Measurements from ENCODE around the gene AKAP8L. TPM values are rescaled to one million over a fixed set of nuclear protein-coding genes. Genes with fewer than 3 reads are reported as not detected.

The AKAP8L gene
- total and polyA plus RNA-seq, 4 donors: 16.4 to 67.1 (median 42.9) TPM

DNA sequence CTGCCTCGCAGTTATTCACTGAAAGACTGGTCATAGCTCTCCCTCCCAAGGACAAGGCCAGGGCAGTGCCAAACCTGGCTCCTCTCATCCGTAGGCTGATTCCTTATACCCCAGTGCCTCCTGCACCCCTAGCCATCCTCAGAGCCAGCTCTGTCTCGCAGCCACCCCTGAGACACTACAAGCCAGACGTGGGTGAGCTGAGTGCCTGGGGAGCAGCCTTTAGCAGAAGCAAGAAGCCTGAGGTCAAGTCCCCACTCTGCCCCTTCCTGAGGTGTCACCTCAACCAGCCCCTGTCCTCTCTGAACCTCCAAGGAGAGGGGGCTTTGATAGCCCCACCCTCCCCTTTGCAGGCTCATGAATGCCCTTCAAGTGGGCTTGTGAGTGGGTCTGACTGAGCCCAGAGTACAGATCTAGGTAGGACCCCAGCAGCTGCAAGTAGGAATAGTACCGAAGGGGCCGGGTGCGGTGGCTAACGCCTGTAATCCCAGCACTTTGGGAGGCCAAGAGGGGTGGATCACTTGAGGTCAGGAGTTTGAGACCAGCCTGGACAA is 14.8 kb upstream of the AKAP8L start:
- H3K27me3 ChIP-seq (ENCODE audit: control insufficient read depth in 4 of 4, insufficient read depth in 4 of 4, low read length in 3 of 4): no peaks in the 10 kb centered on the region
- H3K9ac ChIP-seq (ENCODE audit: low read depth in 1 of 2, low read length in 2 of 2): no peak overlapping the region
- 79% methylated on average over 8 of the region's 8 CpGs for WGBS
- TF ChIP-seq, protein P1, sequence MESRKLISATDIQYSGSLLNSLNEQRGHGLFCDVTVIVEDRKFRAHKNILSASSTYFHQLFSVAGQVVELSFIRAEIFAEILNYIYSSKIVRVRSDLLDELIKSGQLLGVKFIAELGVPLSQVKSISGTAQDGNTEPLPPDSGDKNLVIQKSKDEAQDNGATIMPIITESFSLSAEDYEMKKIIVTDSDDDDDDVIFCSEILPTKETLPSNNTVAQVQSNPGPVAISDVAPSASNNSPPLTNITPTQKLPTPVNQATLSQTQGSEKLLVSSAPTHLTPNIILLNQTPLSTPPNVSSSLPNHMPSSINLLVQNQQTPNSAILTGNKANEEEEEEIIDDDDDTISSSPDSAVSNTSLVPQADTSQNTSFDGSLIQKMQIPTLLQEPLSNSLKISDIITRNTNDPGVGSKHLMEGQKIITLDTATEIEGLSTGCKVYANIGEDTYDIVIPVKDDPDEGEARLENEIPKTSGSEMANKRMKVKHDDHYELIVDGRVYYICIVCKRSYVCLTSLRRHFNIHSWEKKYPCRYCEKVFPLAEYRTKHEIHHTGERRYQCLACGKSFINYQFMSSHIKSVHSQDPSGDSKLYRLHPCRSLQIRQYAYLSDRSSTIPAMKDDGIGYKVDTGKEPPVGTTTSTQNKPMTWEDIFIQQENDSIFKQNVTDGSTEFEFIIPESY (IDR thresholded peaks at IDR 0.05): no peak
- TF ChIP-seq, protein P2, sequence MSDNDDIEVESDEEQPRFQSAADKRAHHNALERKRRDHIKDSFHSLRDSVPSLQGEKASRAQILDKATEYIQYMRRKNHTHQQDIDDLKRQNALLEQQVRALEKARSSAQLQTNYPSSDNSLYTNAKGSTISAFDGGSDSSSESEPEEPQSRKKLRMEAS (IDR thresholded peaks at IDR 0.05): no peak
- no peak for TF ChIP-seq JUND (IDR thresholded peaks at IDR 0.05)
- peaks cover 17 to 53% (median 39%) of the 10 kb centered on the region in 4 donors for H3K4me1 ChIP-seq (ENCODE audit: control insufficient read depth in 4 of 4, insufficient read depth in 4 of 4, low read length in 3 of 4)
- no peaks in the 10 kb centered on the region for H3K9me3 ChIP-seq (ENCODE audit: control insufficient read depth in 4 of 4, low read length in 3 of 4)
- H3K36me3 ChIP-seq (ENCODE audit: control insufficient read depth in 4 of 4, insufficient read depth in 3 of 4, low read depth in 1 of 4, low read length in 3 of 4): no peaks in the 10 kb centered on the region
- H3K4me3 ChIP-seq (ENCODE audit: low read depth in 1 of 3, low read length in 3 of 3): no peak overlapping the region
- no peak for DNase-seq (ENCODE audit: low spot score)
- peak overlapping the region in 1 of 2 donors; percentile 83 for H3K27ac ChIP-seq (ENCODE audit: low read depth in 1 of 2, low read length in 2 of 2)

DNA sequence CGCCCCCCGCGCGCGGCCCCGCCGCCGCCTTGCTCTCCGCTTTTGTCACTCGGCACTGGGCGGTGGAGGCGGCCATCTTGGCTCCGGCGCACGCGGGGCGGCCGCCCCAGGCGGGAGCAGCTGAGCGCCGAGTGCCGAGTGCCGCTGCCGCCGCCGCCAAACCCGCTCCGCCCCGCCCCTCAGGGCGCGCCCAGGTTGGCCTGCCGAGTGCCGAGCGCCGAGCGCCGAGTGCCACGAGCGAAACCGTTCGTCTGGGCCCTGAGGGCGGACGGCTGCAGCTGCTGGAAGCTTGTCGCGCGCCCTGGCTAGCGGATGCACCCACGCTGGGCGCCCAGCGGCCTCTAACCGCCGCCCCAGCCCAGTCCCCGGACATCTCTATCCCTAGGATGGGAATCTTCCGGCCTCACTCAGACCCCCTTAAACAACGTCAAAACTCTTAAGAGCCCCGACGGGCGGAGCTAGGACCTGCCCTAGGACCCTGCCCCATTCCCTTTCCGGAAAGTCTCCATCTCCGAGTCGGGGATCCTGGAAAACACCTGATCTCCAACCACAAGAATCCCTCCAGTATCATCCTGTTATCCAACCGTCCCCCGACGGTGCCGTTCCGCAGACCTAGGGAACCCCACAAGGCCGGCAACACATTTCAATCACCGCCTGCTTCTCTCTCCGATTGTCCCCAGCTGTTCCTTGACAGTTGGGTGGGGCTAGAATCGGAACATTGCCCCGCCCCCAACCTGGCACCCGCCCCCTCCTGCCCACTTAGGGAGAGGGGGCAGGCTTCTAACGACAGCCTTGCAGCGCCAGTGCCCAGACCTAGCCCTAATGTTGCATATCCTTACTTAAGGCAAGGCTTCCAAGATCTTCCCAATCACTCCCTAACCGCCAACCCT is 14.1 kb upstream of the AKAP8L start:
- Histone ChIP-seq H3K4me1 (ENCODE audit: control insufficient read depth in 4 of 4, insufficient read depth in 4 of 4, low read length in 3 of 4) (peaks cover 12 to 49% (median 33%) of the 10 kb centered on the region in 4 donors), H3K36me3 (ENCODE audit: control insufficient read depth in 4 of 4, insufficient read depth in 3 of 4, low read depth in 1 of 4, low read length in 3 of 4) (peaks cover 0 to 3% (median 0%) of the 10 kb centered on the region in 4 donors), H3K27ac (ENCODE audit: low read depth in 1 of 2, low read length in 2 of 2) (peak overlapping the region; percentile 83 to 89), H3K9ac (ENCODE audit: low read depth in 1 of 2, low read length in 2 of 2) (peak overlapping the region; percentile 83 to 86), H3K27me3 (ENCODE audit: control insufficient read depth in 4 of 4, insufficient read depth in 4 of 4, low read length in 3 of 4) (no peaks in the 10 kb centered on the region), H3K4me3 (ENCODE audit: low read depth in 1 of 3, low read length in 3 of 3) (peak overlapping the region; percentile 76 to 95 (median 92)), H3K9me3 (ENCODE audit: control insufficient read depth in 4 of 4, low read length in 3 of 4) (no peaks in the 10 kb centered on the region)
- TF ChIP-seq YY1 (IDR thresholded peaks at IDR 0.05): peak; percentile 76
- TF ChIP-seq, protein P1 (IDR thresholded peaks at IDR 0.05): no peak
- TF ChIP-seq RAD21 (IDR thresholded peaks at IDR 0.05): peak in 1 of 2 donors; percentile 36
- TF ChIP-seq FOXA2 (IDR thresholded peaks at IDR 0.05): no peak
- peak; percentile 23 for TF ChIP-seq SP1 (IDR thresholded peaks at IDR 0.05)
- no peak for TF ChIP-seq HNF4A (conservative IDR thresholded peaks at IDR 0.05)
- DNase-seq (ENCODE audit: low spot score): peak; percentile 92
- WGBS: 2% methylated on average over 75 of the region's 75 CpGs

DNA sequence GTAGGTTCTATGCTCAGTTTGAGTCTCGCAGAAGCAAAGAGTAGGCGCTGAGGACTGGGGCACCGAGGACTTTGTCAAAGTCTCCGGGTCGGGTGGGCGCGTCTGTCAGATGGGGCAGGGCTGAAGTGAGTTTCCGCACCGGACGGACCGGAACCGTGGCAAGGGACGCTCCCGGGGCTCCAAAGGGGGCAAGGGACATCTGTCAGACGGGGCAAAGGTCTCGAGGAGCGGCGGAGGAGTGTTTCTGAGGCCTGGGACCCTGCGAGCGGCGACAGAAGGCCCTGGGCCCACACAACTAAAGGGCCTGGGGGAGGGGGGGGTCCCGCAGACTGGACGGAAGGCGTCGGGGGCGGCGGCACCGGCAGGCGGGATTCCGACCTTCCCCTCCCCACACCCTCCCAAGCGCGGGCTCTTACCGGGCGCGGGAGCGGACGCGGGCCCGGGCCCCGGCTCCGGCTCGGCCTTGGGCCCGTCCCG is 13.3 kb upstream of the AKAP8L start:
- H3K27me3 ChIP-seq (ENCODE audit: control insufficient read depth in 4 of 4, insufficient read depth in 4 of 4, low read length in 3 of 4): no peaks in the 10 kb centered on the region
- WGBS: under 1% methylated on average over 44 of the region's 44 CpGs
- H3K9me3 ChIP-seq (ENCODE audit: control insufficient read depth in 4 of 4, low read length in 3 of 4): no peaks in the 10 kb centered on the region
- peak overlapping the region; percentile 68 to 78 for H3K27ac ChIP-seq (ENCODE audit: low read depth in 1 of 2, low read length in 2 of 2)
- TF ChIP-seq, protein P1 (IDR thresholded peaks at IDR 0.05): no peak
- TF ChIP-seq HNF4G (IDR thresholded peaks at IDR 0.05): no peak
- TF ChIP-seq SP1 (IDR thresholded peaks at IDR 0.05): no peak
- no peak for TF ChIP-seq TAF1 (conservative IDR thresholded peaks at IDR 0.05)
- no peak for TF ChIP-seq RAD21 (IDR thresholded peaks at IDR 0.05)
- H3K4me1 ChIP-seq (ENCODE audit: control insufficient read depth in 4 of 4, insufficient read depth in 4 of 4, low read length in 3 of 4): peaks cover 9 to 47% (median 33%) of the 10 kb centered on the region in 4 donors
- H3K4me3 ChIP-seq (ENCODE audit: low read depth in 1 of 3, low read length in 3 of 3): peak overlapping the region; percentile 80 to 95 (median 94)
- DNase-seq (ENCODE audit: low spot score): no peak
- peaks cover 0 to 11% (median under 1%) of the 10 kb centered on the region in 4 donors for H3K36me3 ChIP-seq (ENCODE audit: control insufficient read depth in 4 of 4, insufficient read depth in 3 of 4, low read depth in 1 of 4, low read length in 3 of 4)
- H3K9ac ChIP-seq (ENCODE audit: low read depth in 1 of 2, low read length in 2 of 2): peak overlapping the region; percentile 63 to 80
